MCF 10A (cell line): ENCODE data around the gene MPV17. TPM values are rescaled to one million over a fixed set of nuclear protein-coding genes. Genes with fewer than 3 reads are reported as not detected.

Experiments used
- BruUV-seq: library from RNA; stranded (reverse); fragments of 400-500 nt; replicated peaks from 2 replicates; lab custom pipeline; 2021; lab: Mats Ljungman, UMichigan
- CTCF ChIA-PET: fragments of 300-600 bp; sonication (Branson Sonifier 250); formaldehyde crosslinking; extraction: SDS; loops from one replicate; lab custom pipeline; 2021; ENCODE audit warnings: antibody characterized with exemption, inconsistent platforms; lab: Yijun Ruan, JAX
- POLR2A ChIA-PET: fragments of 300-600, 350-650 bp; sonication (Branson Sonifier 250); formaldehyde crosslinking; extraction: SDS; loops from one replicate; lab custom pipeline; 2020; ENCODE audit warnings: antibody characterized with exemption, inconsistent platforms; lab: Yijun Ruan, JAX
- DNase-seq: peaks from one replicate; pipeline ENCODE4 v3.0.0-alpha.2; 2018; ENCODE audit not compliant: unreplicated experiment
- H3K27ac Mint-ChIP-seq: one replicate; pipeline ENCODE4 v1.8.0; 2022; ENCODE audit warnings: mild to moderate bottlenecking, low read depth, mixed read lengths; ENCODE audit not compliant: unreplicated experiment
- H3K27me3 Mint-ChIP-seq: one replicate; pipeline ENCODE4 v1.8.0; 2022; ENCODE audit warnings: mixed read lengths; ENCODE audit not compliant: insufficient read depth, unreplicated experiment
- H3K36me3 Mint-ChIP-seq: one replicate; pipeline ENCODE4 v1.8.0; 2022; ENCODE audit warnings: mild to moderate bottlenecking, moderate library complexity, mixed read lengths; ENCODE audit not compliant: insufficient read depth, unreplicated experiment
- H3K4me1 Mint-ChIP-seq: one replicate; pipeline ENCODE4 v1.8.0; 2022; ENCODE audit warnings: mixed read lengths; ENCODE audit not compliant: insufficient read depth, unreplicated experiment
- H3K4me3 Mint-ChIP-seq: one replicate; pipeline ENCODE4 v1.8.0; 2022; ENCODE audit warnings: mild to moderate bottlenecking, moderate library complexity, mixed read lengths; ENCODE audit not compliant: unreplicated experiment
- H3K9me3 Mint-ChIP-seq: one replicate; pipeline ENCODE4 v1.8.0; 2022; ENCODE audit warnings: mixed read lengths; ENCODE audit not compliant: unreplicated experiment
- CTCF ChIP-seq: fragments of 200-600 bp; IDR thresholded peaks from one replicate; pipeline ENCODE4 v1.8.0; 2022; ENCODE audit warnings: antibody characterized with exemption, mild to moderate bottlenecking; ENCODE audit not compliant: unreplicated experiment
- intact Hi-C: fragments of 100-400 bp; cut with micrococcal nuclease; formaldehyde crosslinking; loops from 2 replicates; pipeline ENCODE4 v1.14.1; 2022
- total RNA-seq: library from RNA; stranded (reverse); gene quantifications from 2 replicates; pipeline ENCODE4 v1.2.3, GENCODE V29; 2022

Gene MPV17
- total RNA-seq, 1 experiment from 2014 or later: 114 TPM

- CTCF ChIA-PET: interaction anchor here (2.9 to 3.1 kb wide), 2 partner anchors 14 kb away, joined by 16 to 17 read pairs; no protein-coding TSS in a partner anchor
- intact Hi-C loops: no loop called here
- Mint-ChIP-seq H3K4me1 (peaks cover 12% of the 10 kb centered on the region), H3K27me3 (no peaks in the 10 kb centered on the region), H3K27ac (no peak overlapping the region), H3K4me3 (no peak overlapping the region), H3K9me3 (no peaks in the 10 kb centered on the region), H3K36me3 (peaks cover 32% of the 10 kb centered on the region)
- DNase-seq: peak; percentile 74
- TF ChIP-seq CTCF: no peak
- BruUV-seq: no TSS peak
- POLR2A ChIA-PET: interaction anchor here (1.2 kb wide), 1 partner anchor 13 kb away, joined by 4 read pairs; no protein-coding TSS in a partner anchor
These were observed 6.1 kb downstream of the MPV17 start for GRCh38 chr2:27316655-27317412.

GRCh38 chr2:27315122-27315521 is 7.8 kb downstream of the MPV17 start:
- Mint-ChIP-seq H3K9me3 (no peaks in the 10 kb centered on the region), H3K4me3 (no peak overlapping the region), H3K27ac (no peak overlapping the region), H3K27me3 (no peaks in the 10 kb centered on the region), H3K36me3 (peaks cover 30% of the 10 kb centered on the region), H3K4me1 (no peaks in the 10 kb centered on the region)
- intact Hi-C loops: no loop called here
- BruUV-seq: no TSS peak
- POLR2A ChIA-PET: no interaction called here
- no peak for TF ChIP-seq CTCF
- CTCF ChIA-PET: interaction anchor here (1.2 to 3.1 kb wide), 2 partner anchors 9 to 12 kb away, joined by 3 to 17 read pairs; no protein-coding TSS in a partner anchor
- no peak for DNase-seq

GRCh38 chr2:27314709-27315108 is 8.2 kb downstream of the MPV17 start:
- H3K9me3 Mint-ChIP-seq: no peaks in the 10 kb centered on the region
- H3K36me3 Mint-ChIP-seq: peaks cover 31% of the 10 kb centered on the region
- POLR2A ChIA-PET: no interaction called here
- intact Hi-C loops: no loop called here
- no peaks in the 10 kb centered on the region for H3K4me1 Mint-ChIP-seq
- DNase-seq: no peak
- no peak overlapping the region for H3K4me3 Mint-ChIP-seq
- no peak overlapping the region for H3K27ac Mint-ChIP-seq
- CTCF ChIA-PET: interaction anchor here (0.6 to 3.1 kb wide), 3 partner anchors 9 to 229 kb away, joined by 3 to 17 read pairs (median 3); no protein-coding TSS in a partner anchor
- BruUV-seq: no TSS peak
- H3K27me3 Mint-ChIP-seq: no peaks in the 10 kb centered on the region
- TF ChIP-seq CTCF: no peak

GRCh38 chr2:27313882-27314645 is 8.8 kb downstream of the MPV17 start:
- CTCF ChIA-PET: interaction anchor here (0.6 to 3.1 kb wide), 3 partner anchors 11 to 228 kb away, joined by 3 to 17 read pairs (median 3); no protein-coding TSS in a partner anchor
- TF ChIP-seq CTCF: no peak

More at GRCh38 chr2:27313882-27314645, 8.8 kb downstream of the MPV17 start:
- POLR2A ChIA-PET: interaction anchor here (0.6 kb wide), 1 partner anchor 1487 kb away, joined by 4 read pairs; no protein-coding TSS in a partner anchor
- H3K36me3 Mint-ChIP-seq: peaks cover 37% of the 10 kb centered on the region
- H3K4me3 Mint-ChIP-seq: no peak overlapping the region
- H3K27me3 Mint-ChIP-seq: no peaks in the 10 kb centered on the region
- no peaks in the 10 kb centered on the region for H3K9me3 Mint-ChIP-seq
- H3K4me1 Mint-ChIP-seq: no peaks in the 10 kb centered on the region
- intact Hi-C loops: no loop called here
- no TSS peak for BruUV-seq
- H3K27ac Mint-ChIP-seq: no peak overlapping the region
- DNase-seq: no peak
